AG04449 (cell line): ENCODE measurements around the gene PUS3.

Experiments
- CTCF ChIA-PET: fragments of 350-600 bp; formaldehyde crosslinking; extraction: SDS; loops from one replicate; lab custom pipeline; 2021; ENCODE audit warnings: antibody characterized with exemption; lab: Yijun Ruan, JAX
- POLR2A ChIA-PET: fragments of 400-600, 350-600 bp; formaldehyde crosslinking; extraction: SDS; loops from one replicate; lab custom pipeline; 2020; ENCODE audit warnings: antibody characterized with exemption, inconsistent platforms; lab: Yijun Ruan, JAX
- DNase-seq: peaks from one replicate; pipeline ENCODE4 v3.0.0-alpha.2; 2010; ENCODE audit warnings: low read depth, low spot score
- H3K4me3 ChIP-seq: 2 replicates; pipeline ENCODE4 v1.5.1; 2011; ENCODE audit warnings: low read depth, mild to moderate bottlenecking, control low read depth, low read length
- CTCF ChIP-seq: IDR thresholded peaks from one replicate; pipeline ENCODE4 v1.5.1; 2011; ENCODE audit warnings: mild to moderate bottlenecking, moderate library complexity, low read length, control low read depth, inconsistent platforms; ENCODE audit not compliant: insufficient read depth; ENCODE audit errors: missing control alignments

PUS3 gene

GRCh38 chr11:125892994-125893393, 10.0 kb downstream of the PUS3 start:
- H3K4me3 ChIP-seq = no peak overlapping the region
- ChIA-PET CTCF (interaction anchor here (0.6 kb wide), 1 partner anchor 1123 kb away, joined by 3 read pairs; no protein-coding TSS in a partner anchor), POLR2A (interaction anchor here (1.9 kb wide), 1 partner anchor 10 kb away, joined by 5 read pairs; the partner anchor contains the start of gene PUS3)
- no peak for TF ChIP-seq CTCF
- no peak for DNase-seq

DNA sequence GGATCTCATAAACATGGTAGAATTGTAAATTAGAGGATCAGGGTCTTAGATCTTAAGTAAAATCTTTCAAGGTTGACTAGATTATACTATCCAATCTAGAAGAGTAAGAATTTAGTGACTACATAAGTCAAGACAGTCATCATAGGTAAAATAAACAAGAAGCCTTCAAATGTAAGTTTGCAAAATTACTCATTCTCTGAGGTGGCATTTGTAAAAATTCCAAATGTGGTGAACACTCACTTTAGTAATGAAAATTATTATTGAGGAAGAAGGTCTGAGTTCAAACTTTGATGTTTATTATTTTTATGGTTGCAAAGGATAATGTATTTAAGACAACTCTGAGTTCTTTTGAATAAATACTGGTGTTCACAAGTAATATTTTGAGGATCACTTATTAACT, 10.9 kb downstream of the PUS3 start:
- TF ChIP-seq CTCF = no peak
- POLR2A ChIA-PET = interaction anchor here (1.9 kb wide), 1 partner anchor 11 kb away, joined by 5 read pairs; the partner anchor contains the start of gene PUS3
- H3K4me3 ChIP-seq = no peak overlapping the region
- CTCF ChIA-PET = no interaction called here
- DNase-seq = no peak

DNA sequence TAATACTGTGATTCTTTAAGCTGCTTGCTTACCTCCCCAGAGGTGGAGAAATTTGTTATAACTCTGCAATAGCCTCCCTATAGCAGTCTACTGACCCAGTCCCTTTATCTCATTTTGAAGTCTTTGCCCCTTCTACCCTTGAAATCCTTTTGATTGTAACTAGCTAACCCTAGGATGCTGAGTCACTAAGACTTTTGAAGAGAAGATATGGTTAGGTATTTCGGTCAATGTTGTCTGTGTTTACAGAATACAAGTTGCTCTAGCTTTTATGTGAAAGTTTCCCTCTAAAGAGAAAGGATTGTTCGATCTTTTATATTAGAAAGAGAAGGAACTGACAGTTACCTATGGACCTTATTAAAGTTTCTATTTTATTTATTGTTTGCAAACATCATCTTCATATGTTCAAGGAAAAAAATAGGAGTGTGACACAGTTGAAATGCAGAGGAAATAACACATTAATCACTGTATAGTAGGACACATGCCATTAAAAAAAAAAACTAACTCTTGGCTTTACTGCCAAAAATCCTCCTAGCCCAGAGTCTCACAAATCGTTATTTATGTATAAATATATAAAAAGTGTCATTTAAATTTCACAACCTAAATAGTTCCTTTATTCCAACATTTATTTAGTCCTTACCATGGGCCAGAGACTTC, 12.4 kb downstream of the PUS3 start:
- no peak for DNase-seq
- ChIA-PET POLR2A (no interaction called here), CTCF (interaction anchor here (0.9 to 1.0 kb wide), 2 partner anchors 9 to 33 kb away, joined by 3 to 5 read pairs; no protein-coding TSS in a partner anchor)
- H3K4me3 ChIP-seq = no peak overlapping the region
- TF ChIP-seq CTCF = no peak

- H3K4me3 ChIP-seq = peak within 1 kb of the TSS; percentile 92
- POLR2A ChIA-PET = interaction anchor here (1.2 to 1.5 kb wide), 4 partner anchors 9 to 295 kb away, joined by 3 to 7 read pairs (median 5); partner anchors contain the start of genes PUS3 and STT3A
- no peak for TF ChIP-seq CTCF
- CTCF ChIA-PET = interaction anchor here (0.7 to 1.9 kb wide), 6 partner anchors 9 to 438 kb away, joined by 3 to 9 read pairs (median 5); partner anchors contain the start of gene PUS3
- peak; percentile 85 for DNase-seq
Measured at GRCh38 chr11:125887373-125888324, 15.4 kb downstream of the PUS3 start, which contains the start of gene HYLS1. Gene HYLS1 (plus strand): TSS chr11:125887668. CDS start chr11:125899369, 11,701 bp downstream.

- ChIA-PET CTCF (interaction anchor here (1.3 to 1.9 kb wide), 3 partner anchors 9 to 11 kb away, joined by 4 to 9 read pairs (median 6); no protein-coding TSS in a partner anchor), POLR2A (interaction anchor here (1.5 kb wide), 2 partner anchors 9 to 16 kb away, joined by 4 to 7 read pairs; partner anchors contain the start of gene PUS3)
- H3K4me3 ChIP-seq = peak overlapping the region; percentile 92
- no peak for TF ChIP-seq CTCF
- no peak for DNase-seq
Measured at GRCh38 chr11:125886997-125887372, 16.0 kb downstream of the PUS3 start.
